Large intestine (tissue), 3 donors: ENCODE measurements around the gene LCP2. TPM values are rescaled to one million over a fixed set of nuclear protein-coding genes. Genes with fewer than 3 reads are reported as not detected.

ENCODE experiments used
- DNase-seq, 2 donors: peaks; one replicate each; pipeline versions ENCODE4 v3.0.0 to v3.0.0-alpha.2; 2013
- H3K27ac ChIP-seq: one replicate; pipeline ENCODE4 v1.5.1; 2013; ENCODE audit warnings: low read length
- H3K27me3 ChIP-seq: 2 replicates; pipeline ENCODE4 v1.6.1; 2013; ENCODE audit warnings: low read length; ENCODE audit not compliant: control insufficient read depth, insufficient read depth
- H3K36me3 ChIP-seq: 2 replicates; pipeline ENCODE4 v1.6.1; 2013; ENCODE audit warnings: low read length; ENCODE audit not compliant: control insufficient read depth, insufficient read depth
- H3K4me1 ChIP-seq: one replicate; pipeline ENCODE4 v1.6.1; 2013; ENCODE audit warnings: low read length; ENCODE audit not compliant: control insufficient read depth, insufficient read depth
- H3K4me3 ChIP-seq: one replicate; pipeline ENCODE4 v1.5.1; 2013; ENCODE audit warnings: low read length
- H3K9me3 ChIP-seq: one replicate; pipeline ENCODE4 v1.6.1; 2013; ENCODE audit warnings: mild to moderate bottlenecking, low read depth, low read length, moderate library complexity; ENCODE audit not compliant: control insufficient read depth
- WGBS: methylation state at CpG from one replicate; pipeline ENCODE4 v1.1.5; 2013; ENCODE audit warnings: low lambda C conversion rate; ENCODE audit not compliant: insufficient coverage; 5-methylcytosine and 5-hydroxymethylcytosine counted together
- polyA plus RNA-seq: library from polyadenylated mRNA; unstranded; fragments of 120-200 nt; gene quantifications from one replicate; pipeline ENCODE4 v1.2.1, GENCODE V29; 2013

Gene LCP2
- polyA plus RNA-seq, 1 donor = 15.6 TPM

DNA sequence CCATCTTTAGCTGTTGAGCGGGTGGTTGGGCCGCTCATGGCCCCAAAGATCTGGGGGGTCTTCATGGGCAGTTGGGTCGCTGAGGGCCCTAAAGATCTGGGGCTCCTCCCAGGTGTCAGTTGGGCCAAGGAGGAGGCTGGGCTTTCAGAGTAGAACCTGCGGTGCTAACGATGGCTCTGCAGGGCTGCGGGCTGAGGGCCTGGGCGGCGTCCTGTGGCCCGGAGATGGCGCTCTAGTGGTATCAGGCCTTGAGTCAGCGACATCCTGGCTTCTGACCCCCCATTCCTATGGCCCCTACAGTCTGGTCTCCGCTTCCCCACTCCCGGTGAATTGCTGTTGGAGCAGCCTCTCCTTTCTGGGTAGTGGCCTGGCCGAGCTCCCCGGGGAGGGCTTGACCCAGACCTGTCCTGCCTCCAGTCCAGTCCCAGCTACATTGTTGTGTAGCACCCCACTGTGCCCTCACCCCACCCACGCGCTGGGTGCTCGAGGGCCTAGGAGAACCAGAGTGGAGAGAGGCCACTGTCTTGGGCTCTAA, 64.2 kb downstream of the LCP2 start:
- WGBS = no CpG with 5 or more reads among the region's 18 CpGs
- H3K9me3 ChIP-seq = peaks cover 4% of the 10 kb centered on the region
- no peak overlapping the region for H3K27ac ChIP-seq
- no peak overlapping the region for H3K4me3 ChIP-seq
- H3K36me3 ChIP-seq = no peaks in the 10 kb centered on the region
- DNase-seq = no peak
- no peaks in the 10 kb centered on the region for H3K27me3 ChIP-seq
- no peaks in the 10 kb centered on the region for H3K4me1 ChIP-seq

DNA sequence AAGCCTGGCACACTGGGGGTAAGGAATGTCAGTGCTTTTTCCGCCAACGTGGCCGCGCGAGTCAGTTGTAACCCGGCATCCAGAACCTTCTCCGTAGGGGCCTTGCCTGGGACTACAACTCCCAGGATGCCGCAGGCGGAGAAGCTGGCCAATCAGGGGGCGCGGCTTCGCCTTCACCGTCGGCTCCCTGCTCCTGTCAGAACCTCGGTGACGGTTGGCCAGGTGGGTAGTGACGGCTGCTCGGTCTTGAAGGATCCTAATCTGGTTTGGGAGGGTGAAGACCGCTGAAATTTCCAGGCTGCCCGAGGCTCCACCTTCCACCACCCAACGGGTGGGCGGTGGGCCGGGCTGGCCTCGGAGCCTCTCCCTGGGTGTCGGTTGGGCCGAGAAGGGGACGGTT, 64.8 kb downstream of the LCP2 start, which contains the start of gene C5orf58:
Gene C5orf58, plus strand, starts transcription at position 200 of the 400 bp plus-strand sequence. CDS start 1,992 bp downstream, outside the sequence.
- Histone ChIP-seq H3K9me3 (peaks cover 4% of the 10 kb centered on the region), H3K27me3 (no peaks in the 10 kb centered on the region), H3K4me3 (no peak within 1 kb of the TSS), H3K36me3 (no peaks in the 10 kb centered on the region), H3K27ac (no peak within 1 kb of the TSS), H3K4me1 (no peaks in the 10 kb centered on the region)
- no peak for DNase-seq
- no CpG with 5 or more reads among the region's 27 CpGs for WGBS

DNA sequence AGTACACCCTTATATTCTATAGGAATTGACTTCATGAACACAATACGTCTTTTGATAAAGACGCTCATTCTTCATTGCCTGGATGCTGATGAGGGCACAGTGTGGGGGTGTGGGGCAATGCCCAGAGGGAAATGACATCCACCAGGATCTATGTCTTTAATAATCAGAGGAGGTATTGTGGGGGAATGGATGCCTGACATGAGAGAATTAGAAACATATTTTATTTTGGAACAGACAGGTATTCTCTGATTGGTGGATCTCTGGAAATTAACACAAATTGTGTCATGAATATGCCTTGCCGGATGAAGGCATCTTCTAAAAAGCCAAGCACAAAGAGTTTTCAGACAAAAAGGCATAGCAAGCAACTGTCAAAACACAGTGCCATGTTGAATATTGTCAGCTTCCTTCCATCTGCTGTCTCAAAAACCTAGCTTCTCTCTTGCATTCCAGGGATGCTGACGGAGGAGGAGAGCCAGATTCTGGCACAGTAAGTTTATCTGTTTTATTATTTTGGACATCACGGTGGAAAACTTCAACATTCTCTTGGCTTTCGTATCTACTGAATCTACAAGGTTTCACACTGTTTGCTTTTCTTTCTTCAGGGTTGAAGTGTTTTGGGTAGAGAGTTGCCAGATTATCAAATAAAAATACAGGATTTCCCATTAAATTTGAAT, 68.7 kb downstream of the LCP2 start:
- H3K9me3 ChIP-seq = peaks cover 4% of the 10 kb centered on the region
- H3K27me3 ChIP-seq = no peaks in the 10 kb centered on the region
- H3K27ac ChIP-seq = no peak overlapping the region
- no peaks in the 10 kb centered on the region for H3K4me1 ChIP-seq
- 83% methylated on average over 2 of the region's 6 CpGs for WGBS
- no peaks in the 10 kb centered on the region for H3K36me3 ChIP-seq
- no peak overlapping the region for H3K4me3 ChIP-seq
- DNase-seq = no peak

DNA sequence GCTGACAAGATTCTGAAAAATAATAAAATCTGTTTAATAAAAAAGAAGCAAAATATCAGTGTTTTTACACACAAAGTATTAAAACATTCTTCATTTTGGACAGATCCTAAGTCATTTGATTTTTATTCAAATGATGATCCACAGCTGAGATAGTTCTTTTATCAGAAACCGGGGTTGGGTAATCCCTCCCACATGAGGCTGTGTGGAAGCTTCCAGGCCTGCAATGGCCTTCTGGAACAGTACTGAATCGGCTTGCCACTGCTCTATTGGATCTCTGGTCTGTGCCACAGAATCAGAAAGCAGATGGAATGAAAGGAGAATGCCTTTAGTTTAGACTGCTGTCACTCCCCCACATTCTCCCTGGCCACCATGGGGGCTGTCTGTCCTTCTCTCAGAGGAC, 70.9 kb downstream of the LCP2 start:
- H3K27ac ChIP-seq = no peak overlapping the region
- no peaks in the 10 kb centered on the region for H3K27me3 ChIP-seq
- no peaks in the 10 kb centered on the region for H3K4me1 ChIP-seq
- no peaks in the 10 kb centered on the region for H3K36me3 ChIP-seq
- no peaks in the 10 kb centered on the region for H3K9me3 ChIP-seq
- DNase-seq = no peak
- 40% methylated on average over 1 of the region's 2 CpGs for WGBS
- H3K4me3 ChIP-seq = no peak overlapping the region

DNA sequence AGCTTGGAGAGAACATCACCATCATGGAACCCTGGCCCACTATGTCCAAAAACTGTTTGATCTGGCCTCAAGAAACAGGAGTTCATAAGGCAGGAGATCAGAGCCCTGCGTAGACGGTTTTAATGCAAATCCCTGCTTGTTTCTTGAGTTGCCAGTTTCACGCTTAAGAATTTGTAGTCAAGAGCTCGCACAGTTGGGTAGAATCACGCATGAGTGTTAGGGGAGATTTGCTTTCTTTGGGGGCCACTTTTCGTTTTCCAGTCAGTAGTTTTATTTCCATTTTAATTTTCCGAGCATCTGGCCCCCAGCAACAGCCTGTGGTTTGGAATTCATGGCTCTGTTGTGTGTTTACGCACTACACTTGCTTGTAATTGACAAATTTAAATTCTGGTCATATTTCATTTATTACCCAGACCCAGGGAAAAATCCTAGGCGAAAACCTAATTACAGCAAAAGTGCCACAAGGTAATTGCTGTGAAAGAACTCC, 71.4 kb downstream of the LCP2 start:
- Histone ChIP-seq H3K36me3 (no peaks in the 10 kb centered on the region), H3K9me3 (no peaks in the 10 kb centered on the region), H3K27ac (no peak overlapping the region), H3K4me1 (no peaks in the 10 kb centered on the region), H3K4me3 (no peak overlapping the region), H3K27me3 (no peaks in the 10 kb centered on the region)
- DNase-seq = no peak
- WGBS = 71% methylated on average over 4 of the region's 9 CpGs

DNA sequence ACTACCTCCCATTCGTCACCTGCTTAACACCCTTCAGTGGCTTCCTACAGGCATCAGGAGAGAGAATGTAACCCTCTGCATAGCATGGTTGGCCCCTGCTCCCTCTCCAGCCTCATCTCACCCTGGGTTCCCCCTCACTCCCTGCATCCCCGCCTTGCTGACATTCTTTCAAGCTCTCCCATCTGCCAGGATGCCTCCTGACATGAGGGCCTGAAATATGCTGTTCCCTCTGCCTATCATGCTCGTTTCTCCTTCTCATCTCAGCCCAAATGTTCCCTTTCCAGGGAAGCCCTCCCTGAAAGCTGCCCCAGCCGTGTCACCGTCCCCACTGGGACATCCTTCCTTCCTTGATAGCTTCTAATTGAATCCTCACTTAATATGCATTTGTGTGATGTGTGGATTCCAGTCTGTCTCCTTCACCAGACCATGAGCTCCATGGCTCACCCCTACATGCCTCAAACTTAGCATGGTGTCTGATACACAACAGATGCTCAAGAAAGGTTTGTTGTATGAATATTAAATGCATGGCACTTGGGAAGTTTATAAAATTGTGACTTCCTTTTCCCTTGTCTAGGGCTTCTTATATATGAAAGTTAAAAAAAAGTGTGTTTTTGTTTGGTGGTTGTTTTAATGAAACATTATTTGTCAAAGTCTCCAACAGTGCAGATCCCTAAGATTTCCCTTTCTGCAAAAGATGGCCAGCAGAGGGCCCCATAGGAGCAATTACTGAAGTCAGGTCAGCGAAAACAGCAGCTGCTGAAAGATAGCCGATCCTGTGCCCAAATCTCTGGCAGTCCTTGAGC, 72.0 kb downstream of the LCP2 start:
- peak in 1 of 2 donors; percentile 32 for DNase-seq
- 0% methylated on average over 1 of the region's 7 CpGs for WGBS
- H3K36me3 ChIP-seq = no peaks in the 10 kb centered on the region
- no peaks in the 10 kb centered on the region for H3K4me1 ChIP-seq
- no peaks in the 10 kb centered on the region for H3K27me3 ChIP-seq
- no peaks in the 10 kb centered on the region for H3K9me3 ChIP-seq
- H3K4me3 ChIP-seq = no peak overlapping the region
- no peak overlapping the region for H3K27ac ChIP-seq

DNA sequence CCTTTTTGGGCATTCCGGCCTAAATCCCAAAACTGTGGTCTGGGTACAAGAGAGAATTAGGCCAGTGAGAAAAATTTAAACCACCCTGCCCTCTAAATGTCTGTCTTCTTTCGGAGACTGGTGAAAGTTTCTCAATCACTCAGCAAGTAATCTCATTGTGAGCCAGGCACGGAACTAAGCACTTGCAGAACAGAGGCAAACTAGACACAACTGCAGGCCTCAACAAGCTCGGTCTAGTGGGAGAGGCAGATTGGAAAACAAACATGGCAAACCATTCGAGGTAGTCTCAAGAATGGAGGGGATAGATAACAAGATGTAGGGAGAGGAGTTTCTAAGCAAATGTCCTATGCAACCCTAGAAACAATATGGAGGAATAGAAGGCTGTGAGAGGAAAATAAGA, 73.7 kb downstream of the LCP2 start:
- no CpG with 5 or more reads among the region's 5 CpGs for WGBS
- H3K27me3 ChIP-seq = no peaks in the 10 kb centered on the region
- H3K36me3 ChIP-seq = no peaks in the 10 kb centered on the region
- H3K9me3 ChIP-seq = no peaks in the 10 kb centered on the region
- H3K4me3 ChIP-seq = no peak overlapping the region
- H3K27ac ChIP-seq = no peak overlapping the region
- no peaks in the 10 kb centered on the region for H3K4me1 ChIP-seq
- no peak for DNase-seq

DNA sequence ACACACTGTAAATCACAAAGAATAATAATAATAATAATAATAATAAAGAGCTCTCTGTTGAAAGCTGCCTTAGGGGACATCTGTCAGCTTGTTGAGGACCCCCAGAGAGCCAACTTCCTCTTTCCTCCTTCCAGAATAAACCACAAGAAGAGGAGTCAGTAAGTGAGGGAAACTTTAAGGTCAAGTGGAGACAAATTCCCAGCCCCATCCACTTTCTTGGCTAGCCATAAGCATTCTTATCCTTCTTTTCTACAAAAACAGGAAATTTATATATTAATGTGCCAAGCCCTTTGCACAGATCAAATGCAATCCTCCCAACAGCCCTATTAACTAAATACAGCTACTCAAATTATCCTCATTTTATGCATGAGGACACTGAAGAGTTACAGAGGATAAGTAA, 74.2 kb downstream of the LCP2 start:
- Histone ChIP-seq H3K27me3 (peaks cover 2% of the 10 kb centered on the region), H3K36me3 (no peaks in the 10 kb centered on the region), H3K4me3 (no peak overlapping the region), H3K4me1 (no peaks in the 10 kb centered on the region), H3K27ac (no peak overlapping the region), H3K9me3 (no peaks in the 10 kb centered on the region)
- no peak for DNase-seq

DNA sequence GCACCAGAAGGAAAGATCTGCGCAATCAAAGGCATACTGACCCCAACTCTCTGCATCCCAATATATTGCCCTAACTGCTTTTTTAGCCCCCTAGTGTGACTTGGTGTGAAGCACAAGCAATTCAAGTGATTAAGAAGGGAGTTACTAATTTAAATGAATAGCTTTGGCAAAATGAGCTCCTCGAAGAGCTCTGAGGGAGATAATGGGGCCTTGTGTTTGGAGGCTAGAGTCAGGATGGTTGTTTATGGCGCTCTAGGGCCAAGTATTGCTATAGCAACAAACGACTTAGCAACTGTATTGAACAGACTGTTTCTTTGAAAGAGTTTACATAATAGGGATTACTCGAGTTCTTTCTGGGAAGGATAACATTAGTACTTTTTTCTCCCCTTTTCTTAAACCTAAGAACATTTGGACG, 76.2 kb downstream of the LCP2 start:
- no peaks in the 10 kb centered on the region for H3K4me1 ChIP-seq
- no peak overlapping the region for H3K4me3 ChIP-seq
- WGBS = 60% methylated on average over 1 of the region's 6 CpGs
- H3K36me3 ChIP-seq = no peaks in the 10 kb centered on the region
- H3K9me3 ChIP-seq = no peaks in the 10 kb centered on the region
- peak overlapping the region; percentile 14 for H3K27ac ChIP-seq
- H3K27me3 ChIP-seq = peaks cover 2% of the 10 kb centered on the region
- DNase-seq = peak; percentile 48 to 54

DNA sequence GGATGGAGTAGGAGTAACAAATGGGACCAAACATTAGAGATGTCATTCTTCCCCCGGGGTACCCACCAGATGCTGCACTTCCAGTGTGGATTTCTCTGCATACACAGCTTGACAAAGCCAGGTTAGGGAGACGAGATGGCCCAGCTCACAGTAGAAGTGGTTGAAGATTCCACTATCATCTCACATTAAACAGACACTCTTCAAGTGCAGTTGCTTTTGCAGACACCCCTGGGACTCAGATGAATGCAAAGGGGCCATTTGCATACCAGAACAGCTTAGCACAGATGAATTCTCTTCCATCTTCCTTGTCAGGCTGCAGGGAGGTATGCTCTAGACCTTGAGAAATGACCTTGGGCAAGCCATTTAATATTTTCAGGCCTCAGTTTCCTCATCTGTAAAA, 77.4 kb downstream of the LCP2 start:
- no peaks in the 10 kb centered on the region for H3K36me3 ChIP-seq
- H3K4me1 ChIP-seq = no peaks in the 10 kb centered on the region
- H3K9me3 ChIP-seq = no peaks in the 10 kb centered on the region
- no CpG with 5 or more reads among the region's 2 CpGs for WGBS
- no peak overlapping the region for H3K4me3 ChIP-seq
- DNase-seq = no peak
- H3K27me3 ChIP-seq = peaks cover 2% of the 10 kb centered on the region
- no peak overlapping the region for H3K27ac ChIP-seq
